Measurements from ENCODE around the gene CLEC4D. TPM values are rescaled to one million over a fixed set of nuclear protein-coding genes. Genes with fewer than 3 reads are reported as not detected.

CLEC4D gene
- total RNA-seq, result not detected in 2 replicates

GRCh38 chr12:8513256-8513655, at the start of gene CLEC4D:
Gene CLEC4D, plus strand, starts transcription at chr12:8513503. Its CDS starts 230 bp downstream, at chr12:8513733.

GRCh38 chr12:8540831-8541230, 27.5 kb downstream of the CLEC4D start, which contains the start of gene CLEC4E:
Gene CLEC4E, minus strand, starts transcription at chr12:8540905. Its CDS starts 108 bp downstream, at chr12:8540797.

Other genes with a start within 250 kb of the CLEC4D start
- not detected in 2 replicates for gene CLEC6A, start 57.5 kb upstream of the CLEC4D start, total RNA-seq
- not detected in 2 replicates for gene CLEC4E, start 27.4 kb downstream of the CLEC4D start, total RNA-seq
- gene AICDA, start 99.4 kb downstream of the CLEC4D start, total RNA-seq, result not detected in 2 replicates
- 126 and 254 TPM in 2 replicates for gene MFAP5, start 149.3 kb downstream of the CLEC4D start, total RNA-seq
- 12.7 and 12.9 TPM in 2 replicates for gene RIMKLB, start 184.5 kb downstream of the CLEC4D start, total RNA-seq

All from pericardium fibroblast (primary cell).